ENCODE results near the gene ZBTB20.
A peak's percentile ranks its signal among the peaks of the same experiment; 100 is the strongest.

Gene ZBTB20

DNA sequence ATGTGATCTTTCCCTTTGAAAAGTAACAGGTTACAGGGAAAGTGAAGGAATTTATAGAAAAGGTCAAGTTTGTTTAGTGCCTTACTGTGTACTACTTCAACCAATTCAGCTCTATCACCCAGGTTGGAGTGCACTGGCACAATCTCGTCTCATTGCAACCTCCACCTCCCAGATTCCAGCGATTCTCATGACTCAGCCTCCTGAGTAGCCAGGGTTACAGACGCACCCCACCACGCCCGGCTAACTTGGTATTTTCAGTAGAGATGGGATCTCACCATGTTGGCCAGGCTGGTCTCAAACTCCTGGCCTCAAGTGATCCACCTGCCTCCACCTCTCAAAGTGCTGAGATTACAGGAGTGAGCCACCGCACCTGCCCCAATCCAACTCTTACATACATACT lies 279.7 kb downstream of the ZBTB20 start:
- no peak for DNase-seq

- no peak for DNase-seq
Observed at GRCh38 chr3:114866430-114866829, 280.7 kb downstream of the ZBTB20 start.

DNA sequence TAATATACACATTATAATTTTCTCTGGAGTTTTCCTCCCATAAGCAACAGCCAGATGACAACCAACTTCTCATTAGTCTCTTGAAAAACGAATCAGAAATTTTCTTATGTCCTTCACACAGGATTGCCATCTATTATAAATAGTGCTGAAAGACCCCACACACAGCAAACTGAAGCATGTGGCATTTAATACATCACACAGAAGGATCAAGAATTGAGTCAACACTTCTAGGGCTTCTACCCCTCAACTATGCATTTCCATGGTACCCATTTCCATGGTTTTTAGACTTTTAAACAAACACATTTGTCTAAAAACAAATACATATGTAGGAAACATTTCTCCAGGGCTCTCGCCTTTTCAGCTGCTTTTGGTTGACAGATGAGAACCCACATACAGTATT lies 282.1 kb downstream of the ZBTB20 start:
- no peak for DNase-seq

DNA sequence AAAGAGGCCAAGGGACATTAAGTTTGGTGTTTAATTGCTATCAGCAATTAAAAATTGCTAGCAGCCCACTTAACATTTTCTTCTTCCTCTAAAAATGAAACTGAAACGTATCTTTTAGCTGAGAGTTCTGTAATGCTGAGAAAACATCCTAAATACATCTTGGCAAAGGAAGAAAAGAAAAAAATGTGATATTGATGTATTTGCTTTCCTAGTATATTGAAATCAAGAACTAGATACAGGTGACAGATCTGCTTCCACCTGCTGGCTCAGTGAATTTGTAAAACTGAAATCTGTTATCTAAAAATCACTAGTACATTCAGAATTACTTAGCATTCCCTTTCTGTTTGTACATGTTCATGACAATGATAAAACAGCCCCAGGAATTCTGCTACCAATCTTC lies 283.2 kb downstream of the ZBTB20 start:
- DNase-seq, result no peak

- DNase-seq, result no peak
Observed at GRCh38 chr3:114861666-114862065, 285.4 kb downstream of the ZBTB20 start.

DNA sequence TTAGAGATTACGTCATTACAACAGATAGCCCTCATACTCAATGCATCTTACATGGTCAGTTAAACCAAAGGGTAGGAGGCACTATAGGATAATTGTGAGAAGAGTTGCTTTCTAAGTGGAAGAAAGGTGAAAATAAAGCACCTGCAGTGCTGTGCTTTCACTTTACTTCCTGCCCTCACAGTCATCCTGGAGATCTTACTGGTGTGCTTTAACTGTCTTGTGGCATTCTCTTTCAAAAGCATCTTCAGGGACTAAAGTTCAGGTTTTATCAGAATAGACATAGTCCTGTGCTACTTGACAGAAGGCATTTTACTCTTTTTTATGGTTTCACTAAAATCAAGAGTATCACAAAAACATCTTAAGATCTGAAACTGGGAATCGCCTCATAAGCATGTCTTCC lies 286.6 kb downstream of the ZBTB20 start:
- DNase-seq, result no peak

GRCh38 chr3:114858329-114858728 lies 288.8 kb downstream of the ZBTB20 start:
- no peak for DNase-seq

- no peak for DNase-seq
Observed at GRCh38 chr3:114857299-114857701, 289.8 kb downstream of the ZBTB20 start.

DNA sequence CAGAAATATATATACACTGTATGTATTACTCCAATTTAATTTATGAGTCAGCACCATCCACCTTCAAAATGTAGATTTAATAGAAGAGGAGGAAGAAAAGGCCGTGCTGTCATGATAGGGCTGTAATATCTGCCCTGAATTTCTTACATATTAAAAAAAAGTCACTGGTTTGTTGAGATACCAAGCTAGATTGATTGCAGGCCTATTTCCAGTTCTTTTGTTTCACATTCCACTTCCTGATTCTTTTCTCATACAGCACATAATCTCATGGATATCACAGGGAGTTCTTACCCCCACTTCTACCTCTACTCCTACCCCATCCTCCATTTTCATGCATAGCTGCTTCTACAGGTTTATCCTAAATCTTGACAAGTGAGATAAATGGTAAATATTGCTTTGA lies 290.3 kb downstream of the ZBTB20 start:
- no peak for DNase-seq

DNA sequence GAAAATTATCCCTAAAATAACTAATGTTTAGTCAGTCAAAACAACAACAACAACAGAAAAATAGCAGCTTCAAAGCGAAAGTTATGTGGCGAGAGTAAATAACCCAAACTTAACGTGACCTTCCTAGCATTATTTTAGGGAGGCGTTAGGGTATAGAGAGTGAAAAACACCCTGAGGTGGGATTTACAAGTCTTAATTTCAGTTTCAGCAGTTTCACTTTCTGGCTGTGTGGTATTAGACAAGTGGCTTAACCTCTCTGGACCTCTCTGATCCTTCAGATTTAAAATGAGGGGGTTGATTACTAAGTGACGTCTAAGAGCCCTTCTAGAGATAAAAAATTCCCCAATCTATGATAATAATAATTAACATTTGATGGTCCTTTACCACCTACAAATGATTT lies 291.2 kb downstream of the ZBTB20 start:
- DNase-seq, result no peak

DNA sequence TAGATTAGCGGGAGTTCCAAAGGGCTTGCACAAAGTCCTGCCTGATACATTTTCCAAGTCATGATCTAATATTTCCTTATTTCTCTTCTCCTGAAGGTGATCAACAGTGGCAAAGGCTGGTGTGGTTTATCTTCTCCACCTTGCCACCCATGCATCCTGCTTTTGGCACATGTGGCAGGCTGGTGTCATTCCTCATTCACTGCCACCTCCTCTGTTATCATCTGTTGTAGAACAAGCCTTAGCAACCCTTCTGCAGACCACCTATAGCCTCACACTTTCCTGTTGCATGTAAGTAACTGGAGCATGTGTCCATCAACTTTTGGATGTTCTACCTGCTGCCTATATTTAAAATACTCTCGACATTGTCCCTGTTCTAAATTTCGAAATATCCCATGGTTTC lies 294.1 kb downstream of the ZBTB20 start:
- no peak for DNase-seq

DNA sequence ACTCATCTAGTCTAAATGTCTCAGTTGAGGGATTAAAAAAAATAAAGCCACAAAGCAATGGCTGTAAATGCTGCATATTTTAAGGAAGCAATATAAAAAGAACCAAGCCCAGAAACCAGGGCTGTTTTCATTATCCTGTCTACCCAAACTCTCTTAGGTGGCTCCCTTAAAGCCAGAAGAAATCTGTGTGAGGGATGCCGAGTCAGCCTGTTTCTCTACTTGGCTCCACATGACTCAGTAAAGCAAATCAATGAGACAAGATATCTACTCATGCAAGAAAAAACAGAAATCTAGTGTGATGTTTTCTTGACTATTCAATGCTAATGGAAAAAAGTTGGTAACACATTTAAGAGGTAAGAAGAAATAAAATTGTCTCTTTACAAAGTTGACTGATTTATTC lies 296.2 kb downstream of the ZBTB20 start:
- no peak for DNase-seq

DNA sequence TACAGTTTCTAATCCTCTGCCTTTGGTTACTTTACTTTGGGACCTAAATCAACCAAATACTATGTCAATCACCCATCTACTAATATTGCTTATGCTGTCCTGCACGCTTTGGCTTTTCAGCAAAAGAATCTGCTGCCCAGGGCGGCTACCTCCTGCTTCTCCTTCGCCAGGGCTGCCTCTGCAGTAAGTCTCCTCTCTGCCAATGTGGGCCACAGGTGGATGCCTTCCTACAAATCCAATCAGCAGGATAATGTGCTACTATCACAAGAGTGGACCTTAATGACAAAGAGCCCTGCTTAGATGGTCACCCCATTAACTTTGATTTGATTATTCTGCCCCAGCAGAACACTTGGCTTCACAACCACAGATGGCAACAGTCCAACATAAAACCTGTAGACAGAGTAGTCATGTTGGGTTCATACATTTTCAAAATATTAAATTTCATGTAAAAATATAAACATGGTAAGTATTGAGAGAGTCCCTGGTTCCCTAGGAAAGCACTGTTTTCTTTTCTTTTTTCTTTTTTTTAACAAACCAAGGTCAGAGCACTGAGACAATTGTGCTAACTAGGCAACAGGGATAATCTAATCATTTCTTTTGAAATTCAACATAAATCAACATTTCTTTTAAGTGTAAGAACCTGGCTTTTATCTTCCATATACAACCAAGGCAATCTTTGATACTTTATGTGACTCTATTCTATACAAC lies 298.3 kb downstream of the ZBTB20 start:
- no peak for DNase-seq

- DNase-seq, result no peak
Observed at GRCh38 chr3:114848082-114848481, 299.0 kb downstream of the ZBTB20 start.

- no peak for DNase-seq
Observed at GRCh38 chr3:114847564-114847963, 299.5 kb downstream of the ZBTB20 start.

- DNase-seq, result no peak
Observed at GRCh38 chr3:114846779-114847178, 300.3 kb downstream of the ZBTB20 start.

- DNase-seq, result no peak
Observed at GRCh38 chr3:114846252-114846651, 300.8 kb downstream of the ZBTB20 start.

DNA sequence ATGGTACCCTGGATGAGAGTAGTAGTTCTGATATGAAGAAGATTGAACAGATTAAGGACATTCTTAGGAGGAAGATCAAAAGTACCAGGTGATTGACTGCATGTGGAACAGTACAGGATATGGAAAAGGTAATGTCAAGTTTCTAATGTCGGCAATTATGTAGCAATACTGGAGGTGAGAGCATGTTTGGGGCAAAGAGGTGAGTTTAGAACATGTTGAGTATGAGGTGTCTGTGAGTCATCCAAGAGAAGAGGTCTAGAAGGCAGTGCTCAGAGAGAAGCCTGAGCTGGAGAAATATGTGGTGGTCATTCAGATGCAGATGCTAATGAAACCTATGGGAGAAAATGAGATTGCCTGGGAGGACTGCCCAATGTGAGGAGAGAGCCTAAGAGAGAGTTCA lies 305.6 kb downstream of the ZBTB20 start:
- no peak for DNase-seq

DNA sequence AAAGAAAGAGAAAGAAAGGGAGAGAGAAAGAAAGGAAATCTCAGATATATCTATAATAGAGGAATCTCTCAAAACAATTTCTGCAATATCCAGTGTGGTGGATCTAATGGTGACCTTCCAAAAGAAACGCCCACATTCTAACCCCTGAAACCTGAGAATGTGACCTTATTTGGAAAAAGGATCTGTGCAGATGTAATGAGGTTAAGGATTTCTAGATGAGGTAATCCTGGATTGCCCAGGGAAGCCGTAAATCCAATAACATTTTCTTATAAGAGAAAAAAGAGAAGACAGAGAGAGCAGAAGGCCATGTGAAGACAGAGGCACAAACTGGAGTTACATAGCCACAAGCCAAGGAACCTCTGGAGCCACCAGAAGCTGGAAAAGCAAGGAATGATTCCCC lies 307.6 kb downstream of the ZBTB20 start:
- DNase-seq, result peak; percentile 53

DNA sequence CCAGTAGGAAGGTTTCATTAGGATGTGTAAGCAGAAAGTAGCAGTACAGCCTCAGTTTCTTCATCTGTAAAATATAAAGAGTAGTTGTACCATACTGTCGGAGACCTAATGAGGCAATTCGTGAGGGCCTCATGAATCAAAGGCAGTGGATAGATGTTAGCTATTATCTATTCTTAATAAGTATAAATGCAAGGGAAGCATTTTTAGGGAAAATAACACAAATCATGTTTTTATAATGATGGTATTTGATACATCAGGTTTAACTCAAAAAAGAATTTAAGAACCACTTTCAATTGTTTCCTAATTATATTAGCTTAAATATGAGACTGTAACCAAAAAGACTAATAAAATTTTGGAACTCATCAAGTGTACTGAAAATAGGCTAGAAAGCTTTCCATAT lies 309.1 kb downstream of the ZBTB20 start:
- DNase-seq, result no peak

DNA sequence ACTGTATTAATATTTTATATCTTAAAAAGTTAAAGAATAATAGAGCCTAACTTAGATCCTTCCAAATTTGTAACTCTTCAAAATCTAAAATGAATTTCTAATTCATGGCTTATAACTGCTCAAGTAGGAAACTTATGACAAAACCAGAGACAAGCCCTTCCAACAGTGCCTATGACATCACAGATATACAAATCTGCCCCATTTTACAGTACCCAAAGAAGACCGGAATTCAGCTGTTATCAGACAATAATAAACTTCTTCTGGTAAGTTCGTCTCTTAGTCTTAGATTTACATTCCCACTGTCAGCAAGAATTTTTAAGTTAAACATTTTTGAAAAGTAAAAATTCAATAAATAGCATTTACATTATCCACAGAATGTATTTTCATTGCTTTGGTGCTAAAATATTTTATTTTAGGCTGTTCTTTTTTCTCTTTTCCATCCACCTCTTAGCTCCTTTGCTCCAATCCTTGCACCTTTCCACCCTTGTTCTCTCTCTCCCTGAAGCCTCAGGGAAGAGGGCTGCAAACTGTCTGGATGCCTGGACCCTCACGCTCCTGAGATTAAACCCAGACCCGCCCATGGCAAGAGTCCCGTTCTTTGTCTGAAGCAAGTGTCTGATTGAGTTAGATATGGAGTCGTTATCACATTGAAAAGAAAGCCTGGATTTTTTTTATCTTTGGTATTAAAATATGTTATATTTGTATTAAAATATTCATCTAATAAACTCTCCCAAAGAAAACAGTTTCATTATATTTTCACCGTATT lies 312.7 kb downstream of the ZBTB20 start:
- no peak for DNase-seq

DNA sequence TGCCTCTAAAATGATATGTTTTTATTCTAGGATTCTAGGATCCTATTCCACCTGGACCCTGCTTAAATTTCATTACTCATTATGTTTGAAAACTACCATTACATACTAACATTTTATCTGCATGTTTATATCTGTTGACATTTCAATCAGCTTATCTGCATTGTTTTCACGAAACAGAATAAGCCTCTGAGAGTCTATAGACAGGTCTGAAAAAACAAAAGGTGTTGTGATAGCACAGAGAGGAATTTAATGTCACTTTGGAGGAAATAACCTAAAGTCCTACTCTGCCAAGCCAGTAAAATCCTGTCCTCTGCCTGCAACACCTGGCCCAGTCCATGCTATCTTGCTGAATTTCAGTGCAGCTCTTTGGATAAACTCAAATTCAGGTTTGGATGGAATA lies 315.2 kb downstream of the ZBTB20 start:
- no peak for DNase-seq

GRCh38 chr3:114830652-114831051 lies 316.4 kb downstream of the ZBTB20 start:
- DNase-seq, result no peak

GRCh38 chr3:114829783-114830182 lies 317.3 kb downstream of the ZBTB20 start:
- no peak for DNase-seq

Data from fibroblast of skin of abdomen (primary cell).